GM19397 (cell line): ENCODE data around the gene ADARB1.
"Not testable (repeated sequence)": the region's sequence is repeated elsewhere in the genome, so short reads cannot be mapped to it uniquely, and the experiment has no call there.

Experiments
- ATAC-seq: cut with Tn5 transposase; IDR thresholded peaks from one replicate; pipeline ENCODE4 v1.9.1; 2021; ENCODE audit warnings: mild to moderate bottlenecking, moderate library complexity; ENCODE audit not compliant: unreplicated experiment

The ADARB1 gene

GRCh38 chr21:45132841-45133573 lies 58.6 kb downstream of the ADARB1 start:
- ATAC-seq: no peak

- ATAC-seq: not testable (repeated sequence)
Measured at GRCh38 chr21:45133574-45134278, 59.3 kb downstream of the ADARB1 start.

DNA sequence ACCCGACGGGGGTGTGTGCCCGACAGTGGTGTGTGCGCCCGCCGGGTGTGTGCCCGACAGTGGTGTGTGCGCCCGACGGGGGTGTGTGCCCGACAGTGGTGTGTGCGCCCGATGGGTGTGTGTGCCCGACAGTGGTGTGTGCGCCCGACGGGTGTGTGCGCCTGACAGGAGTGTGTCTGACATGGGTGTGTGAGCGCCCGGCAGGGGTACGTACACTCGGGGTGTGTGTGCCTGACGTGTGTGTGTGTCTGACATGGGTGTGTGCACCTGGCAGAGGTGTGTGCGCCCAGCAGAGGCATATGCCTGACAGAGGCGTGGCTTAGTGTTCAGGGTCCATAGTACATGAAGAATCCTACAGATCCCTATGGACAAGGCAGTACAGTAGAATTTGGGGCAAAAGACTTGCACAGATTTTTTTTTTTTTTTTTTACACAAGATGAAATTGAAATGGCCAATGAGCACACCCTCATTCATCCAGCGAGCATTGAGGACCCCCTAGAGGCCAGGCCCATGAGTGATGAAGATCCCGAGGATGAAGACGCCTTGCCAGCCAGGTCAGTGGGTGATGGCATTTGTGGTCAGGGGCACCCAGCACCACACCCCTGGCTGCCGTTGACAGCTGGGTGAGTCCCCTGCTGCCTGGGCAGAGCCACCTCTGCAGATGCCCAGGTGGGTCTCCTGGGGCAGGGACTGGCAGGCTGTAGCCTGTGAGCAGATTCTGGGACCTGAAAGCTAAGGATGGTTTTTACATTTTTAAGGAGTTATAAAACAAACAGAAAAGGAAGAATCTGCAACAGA lies 60.1 kb downstream of the ADARB1 start:
- ATAC-seq: no peak

GRCh38 chr21:45135122-45135521 lies 60.7 kb downstream of the ADARB1 start:
- no peak for ATAC-seq

- ATAC-seq: no peak
Measured at GRCh38 chr21:45135868-45136267, 61.5 kb downstream of the ADARB1 start.

GRCh38 chr21:45136500-45136899 lies 62.1 kb downstream of the ADARB1 start:
- no peak for ATAC-seq

DNA sequence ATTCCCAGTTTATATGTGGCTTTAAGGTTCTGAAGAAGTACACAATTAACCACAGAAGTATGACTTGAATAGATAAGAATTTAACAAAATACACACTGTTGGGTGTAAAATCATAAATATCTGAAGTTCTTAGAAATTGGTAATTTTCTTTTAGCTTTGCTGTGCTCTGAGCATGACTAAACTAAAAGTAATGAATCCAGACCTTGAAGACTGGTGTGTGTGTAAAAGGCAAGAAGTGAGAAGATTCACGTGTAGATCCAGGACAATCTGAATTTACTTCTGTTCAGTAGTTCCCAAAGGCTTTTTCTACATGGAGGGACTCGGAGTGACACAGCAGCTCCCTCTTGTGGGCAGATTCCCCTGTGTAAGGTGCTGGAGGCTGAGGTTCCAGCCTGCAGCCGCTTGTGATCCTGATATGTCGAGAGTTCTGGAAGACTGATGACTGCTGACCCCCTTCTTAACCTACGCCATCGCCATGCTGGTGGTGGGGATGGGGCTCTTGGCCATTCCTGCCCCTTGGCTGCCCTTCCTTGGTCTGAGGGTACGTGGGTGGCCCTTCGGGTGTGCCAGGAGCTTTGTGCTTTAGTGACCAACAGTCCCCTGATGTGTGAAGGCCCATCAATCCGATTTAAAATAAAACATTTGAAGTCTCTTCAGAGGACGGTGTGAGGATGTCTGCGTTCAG lies 62.7 kb downstream of the ADARB1 start:
- ATAC-seq: no peak

DNA sequence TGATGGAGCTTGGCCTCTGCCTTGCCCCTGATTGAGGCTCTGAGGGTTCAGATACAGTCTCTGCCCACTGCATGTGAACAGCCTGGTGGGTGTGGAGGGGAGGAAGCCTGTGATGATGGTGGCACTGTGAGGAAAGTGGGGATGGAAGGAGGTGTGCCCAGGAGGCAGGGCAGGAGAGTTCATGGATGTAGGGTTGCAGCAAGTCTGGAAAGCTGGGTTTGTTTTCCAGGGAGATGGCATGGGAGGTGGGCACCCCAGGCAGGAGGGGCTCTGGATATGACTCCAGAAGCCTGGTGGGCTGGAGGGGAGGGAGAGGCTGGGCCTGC lies 63.2 kb downstream of the ADARB1 start:
- no peak for ATAC-seq

- ATAC-seq: no peak
Measured at GRCh38 chr21:45138199-45139002, 64.0 kb downstream of the ADARB1 start.

- not testable (repeated sequence) for ATAC-seq
Measured at GRCh38 chr21:45139003-45139360, 64.6 kb downstream of the ADARB1 start.

GRCh38 chr21:45139473-45139872 lies 65.1 kb downstream of the ADARB1 start:
- no peak for ATAC-seq

DNA sequence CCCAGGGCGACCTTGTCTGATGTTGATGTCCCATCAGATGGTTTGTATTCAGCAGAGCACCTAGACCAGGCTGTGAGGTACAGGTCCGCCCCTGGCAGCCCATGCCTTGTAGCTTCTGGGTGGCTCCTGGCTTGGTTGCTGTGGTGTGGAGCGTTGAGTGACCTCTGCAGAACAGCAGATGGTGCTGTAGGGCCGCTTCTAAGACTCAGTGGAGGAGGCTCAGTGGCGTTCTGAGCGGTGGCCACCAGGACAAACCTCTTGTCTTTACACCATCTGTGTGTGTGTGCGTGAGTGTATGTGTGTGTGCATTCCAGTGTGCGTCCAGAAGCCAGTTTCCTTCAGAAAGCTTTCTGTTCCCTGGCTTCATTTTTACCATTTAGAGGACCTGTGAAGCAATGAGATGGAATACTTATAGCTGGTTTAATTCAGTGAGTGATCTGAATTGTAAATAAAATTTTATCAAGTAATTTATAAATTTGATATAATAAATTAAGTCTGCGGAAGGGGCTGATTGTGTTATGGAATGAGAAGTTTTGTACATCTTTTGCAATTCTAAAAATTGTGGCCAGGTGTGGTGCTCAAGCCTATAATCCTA lies 66.1 kb downstream of the ADARB1 start:
- no peak for ATAC-seq

- ATAC-seq: not testable (repeated sequence)
Measured at GRCh38 chr21:45140944-45141343, 66.6 kb downstream of the ADARB1 start.

DNA sequence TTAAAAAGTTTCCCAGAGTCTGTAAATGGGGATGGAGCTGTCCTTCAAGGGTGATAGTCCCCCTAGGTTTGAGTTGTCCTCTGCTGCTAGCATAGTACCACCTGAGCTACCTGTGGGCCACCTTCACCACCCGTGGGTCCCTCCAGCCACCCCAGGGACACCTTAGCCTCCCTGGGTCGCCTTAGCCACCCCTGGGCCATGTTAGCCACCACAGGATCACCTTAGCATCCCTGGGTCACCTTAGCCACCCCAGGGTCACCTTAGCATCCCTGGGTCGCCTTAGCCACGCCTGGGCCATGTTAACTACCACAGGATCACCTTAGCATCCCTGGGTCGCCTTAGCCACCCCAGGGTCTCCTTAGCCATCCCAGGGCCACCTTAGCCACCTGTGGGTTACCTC lies 67.1 kb downstream of the ADARB1 start:
- no peak for ATAC-seq

- no peak for ATAC-seq
Measured at GRCh38 chr21:45142469-45143308, 68.3 kb downstream of the ADARB1 start.

GRCh38 chr21:45143855-45144254 lies 69.5 kb downstream of the ADARB1 start:
- no peak for ATAC-seq

GRCh38 chr21:45145146-45145545 lies 70.8 kb downstream of the ADARB1 start:
- ATAC-seq: no peak

- ATAC-seq: not testable (repeated sequence)
Measured at GRCh38 chr21:45145846-45146245, 71.5 kb downstream of the ADARB1 start.

DNA sequence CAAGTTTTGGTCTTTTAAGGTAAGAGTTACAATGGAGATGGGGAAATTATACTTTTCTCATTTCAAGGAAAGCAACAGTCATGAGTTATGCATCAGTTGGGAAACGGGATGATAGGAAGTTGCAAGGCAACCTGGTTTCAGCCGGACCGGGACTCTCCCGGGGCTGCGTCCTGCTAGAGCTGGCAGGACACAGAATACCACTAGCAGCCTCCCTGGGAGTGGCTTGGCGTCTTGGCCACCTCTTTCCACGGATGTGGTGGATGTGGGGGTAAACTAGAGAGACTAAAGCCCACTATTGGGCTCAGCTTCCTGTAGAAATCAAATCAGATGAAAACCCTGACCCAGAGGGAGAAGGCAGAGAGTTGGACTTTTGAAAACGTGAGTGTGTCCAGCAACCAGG lies 71.9 kb downstream of the ADARB1 start:
- ATAC-seq: no peak
